ENCODE data around the gene AIF1L.

GRCh38 chr9:131097948-131098278 is 1.6 kb downstream of the AIF1L start:
- TF ChIP-seq, protein P1, sequence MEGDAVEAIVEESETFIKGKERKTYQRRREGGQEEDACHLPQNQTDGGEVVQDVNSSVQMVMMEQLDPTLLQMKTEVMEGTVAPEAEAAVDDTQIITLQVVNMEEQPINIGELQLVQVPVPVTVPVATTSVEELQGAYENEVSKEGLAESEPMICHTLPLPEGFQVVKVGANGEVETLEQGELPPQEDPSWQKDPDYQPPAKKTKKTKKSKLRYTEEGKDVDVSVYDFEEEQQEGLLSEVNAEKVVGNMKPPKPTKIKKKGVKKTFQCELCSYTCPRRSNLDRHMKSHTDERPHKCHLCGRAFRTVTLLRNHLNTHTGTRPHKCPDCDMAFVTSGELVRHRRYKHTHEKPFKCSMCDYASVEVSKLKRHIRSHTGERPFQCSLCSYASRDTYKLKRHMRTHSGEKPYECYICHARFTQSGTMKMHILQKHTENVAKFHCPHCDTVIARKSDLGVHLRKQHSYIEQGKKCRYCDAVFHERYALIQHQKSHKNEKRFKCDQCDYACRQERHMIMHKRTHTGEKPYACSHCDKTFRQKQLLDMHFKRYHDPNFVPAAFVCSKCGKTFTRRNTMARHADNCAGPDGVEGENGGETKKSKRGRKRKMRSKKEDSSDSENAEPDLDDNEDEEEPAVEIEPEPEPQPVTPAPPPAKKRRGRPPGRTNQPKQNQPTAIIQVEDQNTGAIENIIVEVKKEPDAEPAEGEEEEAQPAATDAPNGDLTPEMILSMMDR (IDR thresholded peaks at IDR 0.05) = no peak
- no peak for TF ChIP-seq POLR2AphosphoS5 (IDR thresholded peaks at IDR 0.05)
- TF ChIP-seq POLR2A (IDR thresholded peaks at IDR 0.05) = no peak
